G401.6 (cell line): Measurements from ENCODE around the gene MTFR2.
"Not testable (repeated sequence)": the region's sequence is repeated elsewhere in the genome, so short reads cannot be mapped to it uniquely, and the experiment has no call there.

Experiments used
- FAIRE-seq: peaks from 2 replicates; lab custom pipeline; 2012; peaks lifted over from hg19 to GRCh38; lab: Jason Lieb, UNC

Gene MTFR2

DNA sequence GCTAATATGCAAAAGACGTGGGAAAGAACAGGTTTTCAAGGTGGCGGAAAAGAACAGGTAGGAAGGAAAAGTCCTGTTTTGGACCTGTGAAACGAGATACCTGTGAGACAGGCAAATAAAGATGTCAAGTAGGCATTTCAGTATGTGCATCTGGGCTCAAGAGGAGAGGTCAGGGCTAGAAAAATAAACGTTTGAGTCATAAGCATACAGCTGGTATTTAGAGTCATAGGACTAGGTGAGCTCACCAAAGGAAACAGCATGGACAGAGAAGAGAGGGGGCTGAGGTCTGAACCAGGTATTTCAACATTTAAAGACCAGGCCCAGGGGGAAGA lies 14.9 kb downstream of the MTFR2 start:
- no peak for FAIRE-seq

DNA sequence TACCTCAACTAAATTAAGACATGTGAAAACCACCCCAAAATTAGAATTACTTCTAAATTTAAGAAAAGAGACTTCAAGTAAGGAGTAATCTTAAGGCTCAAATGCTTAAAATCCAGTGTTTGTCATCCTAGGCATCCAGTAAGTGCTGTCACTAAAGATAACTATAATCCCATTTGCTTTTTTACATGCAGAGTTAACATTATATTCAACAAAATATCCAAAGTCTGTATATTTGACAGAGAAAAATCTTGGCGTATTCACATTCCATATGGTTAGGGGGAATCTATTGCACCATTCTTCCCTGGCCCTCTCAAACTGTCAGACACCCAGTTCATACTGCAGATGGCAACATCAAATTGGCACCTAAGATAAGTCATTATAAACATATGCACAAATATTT lies 17.4 kb downstream of the MTFR2 start:
- FAIRE-seq = no peak

DNA sequence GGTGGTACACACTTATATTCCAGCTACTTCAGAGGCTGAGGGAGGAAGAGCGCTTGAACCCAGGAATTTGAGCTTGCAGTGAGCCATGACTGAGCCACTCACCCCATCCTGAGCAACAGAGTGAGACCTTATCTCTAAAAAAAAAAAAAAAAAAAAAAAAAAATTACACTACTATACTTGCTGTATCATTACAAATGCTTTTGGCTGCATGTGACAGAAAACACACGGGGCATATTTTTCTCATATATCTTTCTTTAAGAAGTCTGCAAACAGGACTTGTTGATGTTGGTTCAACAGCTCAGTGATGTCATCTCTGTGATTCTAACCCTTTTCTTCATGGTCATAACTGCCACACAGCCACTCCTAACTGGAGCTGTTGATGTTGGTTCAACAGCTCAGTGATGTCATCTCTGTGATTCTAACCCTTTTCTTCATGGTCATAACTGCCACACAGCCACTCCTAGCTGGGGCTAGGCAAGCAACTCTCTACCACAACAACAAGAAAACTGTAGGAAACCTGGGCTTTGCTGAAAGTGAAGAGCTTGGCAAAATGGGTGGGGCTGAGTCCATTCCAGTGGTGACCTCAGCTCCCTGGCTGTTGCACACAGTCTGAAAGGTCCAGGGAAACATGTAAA lies 19.8 kb downstream of the MTFR2 start:
- FAIRE-seq = no peak

DNA sequence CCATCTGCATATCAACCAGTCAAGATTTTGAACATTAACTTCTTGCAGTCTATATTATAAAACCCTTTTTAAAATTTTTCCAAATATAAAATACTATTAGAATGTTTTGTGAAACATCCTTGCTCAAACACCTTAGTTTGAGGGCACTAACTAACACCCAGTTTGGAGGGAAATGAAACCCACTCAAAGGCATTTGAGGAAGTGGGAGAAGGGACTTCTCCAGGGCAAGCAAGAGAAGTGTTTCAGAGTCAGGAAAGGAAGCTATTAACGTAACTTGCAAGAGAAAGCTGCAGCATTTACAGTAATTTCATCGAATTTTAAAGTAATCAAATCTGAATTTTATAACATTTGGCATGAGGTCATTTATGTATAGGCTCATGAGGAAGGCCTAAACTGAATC lies 21.3 kb downstream of the MTFR2 start:
- FAIRE-seq = no peak

DNA sequence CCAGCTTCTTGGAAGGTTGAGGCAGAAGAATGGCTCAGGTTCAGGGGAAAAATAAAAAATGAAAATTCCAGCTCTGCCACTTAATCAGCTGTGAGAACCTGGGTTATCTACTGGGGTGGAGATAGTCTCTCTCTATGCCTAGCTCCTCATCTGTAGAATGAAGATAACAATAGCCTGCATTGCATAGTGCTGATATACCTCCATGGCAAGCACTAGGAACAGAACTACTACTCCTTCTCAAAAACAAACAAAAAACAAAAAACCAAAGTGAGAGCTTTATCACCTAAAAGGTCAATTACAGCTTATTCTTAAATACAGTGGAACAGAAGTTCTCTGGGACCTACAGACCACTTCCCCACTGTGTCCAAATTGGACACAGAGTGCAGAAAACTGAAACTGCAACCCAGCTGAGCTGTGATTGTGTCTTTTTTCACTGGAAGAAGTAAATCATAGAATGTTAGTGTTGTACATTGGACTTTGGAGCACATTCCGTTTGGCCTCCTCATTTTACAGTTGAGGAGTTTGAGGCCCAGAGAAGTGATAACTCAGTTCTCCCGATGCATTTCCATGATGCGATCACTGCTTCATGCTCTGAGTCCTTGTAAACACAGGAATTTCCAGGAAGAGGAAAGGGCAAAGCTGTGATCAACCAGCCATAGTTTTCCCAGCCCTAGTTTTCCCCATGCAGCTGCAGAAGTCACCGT lies 23.3 kb downstream of the MTFR2 start:
- FAIRE-seq = no peak

DNA sequence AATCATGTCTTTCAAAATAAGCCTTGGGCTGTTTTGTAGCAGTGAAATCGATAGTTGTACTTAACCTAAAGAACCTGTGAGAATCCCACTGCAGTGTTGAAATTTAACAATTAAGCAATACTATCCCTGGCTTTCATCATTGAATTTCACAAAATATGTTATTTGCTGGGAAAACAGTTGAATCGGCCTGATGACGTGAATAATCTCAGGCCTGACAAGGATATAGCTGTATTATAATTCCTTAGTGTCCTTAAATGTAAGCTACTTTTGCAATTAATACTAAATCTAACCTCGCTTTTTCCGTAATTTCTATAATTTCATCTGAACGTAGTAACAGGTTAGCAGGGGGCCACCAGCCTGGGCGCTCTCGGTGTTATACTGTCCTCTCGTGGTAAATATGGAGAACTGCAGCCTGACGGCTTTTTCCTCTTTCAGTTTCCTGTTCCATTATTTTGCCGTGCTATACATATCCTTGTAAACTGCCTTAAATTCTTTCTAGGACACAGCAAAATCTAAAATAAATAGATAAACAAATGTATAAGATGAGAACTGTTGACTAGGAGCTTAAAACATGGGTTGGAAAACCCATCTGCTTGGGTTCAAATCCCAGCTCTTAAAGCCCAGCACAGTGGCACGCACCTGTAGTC lies 24.0 kb downstream of the MTFR2 start:
- peak; percentile 34 for FAIRE-seq

DNA sequence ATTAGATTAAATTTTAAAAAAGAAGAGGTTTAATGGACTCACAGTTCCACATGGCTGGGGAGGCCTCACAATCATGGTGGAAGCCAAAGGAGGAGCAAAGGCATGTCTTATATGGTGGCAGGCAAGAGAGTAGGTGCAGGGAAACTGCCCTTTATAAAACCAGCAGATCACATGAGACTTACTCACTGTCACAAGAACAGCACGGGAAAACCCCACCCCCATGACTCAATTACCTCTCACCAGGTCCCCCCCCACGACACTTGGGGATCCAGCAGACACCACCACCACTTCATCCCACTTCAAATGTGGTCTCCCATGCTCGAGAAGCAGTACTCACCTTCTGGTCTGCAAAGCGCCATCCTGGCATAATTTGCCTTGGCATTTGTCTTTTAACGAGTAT lies 24.6 kb downstream of the MTFR2 start:
- FAIRE-seq = no peak

DNA sequence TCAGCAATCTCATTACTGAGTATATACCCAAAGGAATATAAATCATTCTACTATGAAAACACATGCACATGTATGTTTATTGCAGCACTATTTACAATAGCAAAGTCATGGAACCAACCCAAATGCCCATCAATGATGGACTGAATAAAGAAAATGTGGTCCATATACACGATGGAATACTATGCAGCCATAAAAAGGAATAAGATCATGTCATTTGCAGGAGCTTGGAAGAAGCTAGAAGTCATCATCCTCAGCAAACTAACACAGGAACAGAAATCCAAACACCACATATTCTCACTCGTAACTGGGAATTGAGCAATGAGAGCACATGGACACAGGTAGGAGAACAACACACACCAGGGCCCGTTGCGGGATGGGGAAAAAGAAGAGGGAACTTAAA lies 25.1 kb downstream of the MTFR2 start:
- FAIRE-seq = not testable (repeated sequence)

GRCh38 chr6:136216503-136217401 lies 33.4 kb downstream of the MTFR2 start:
- no peak for FAIRE-seq

GRCh38 chr6:136213853-136214252 lies 36.3 kb downstream of the MTFR2 start:
- FAIRE-seq = no peak

DNA sequence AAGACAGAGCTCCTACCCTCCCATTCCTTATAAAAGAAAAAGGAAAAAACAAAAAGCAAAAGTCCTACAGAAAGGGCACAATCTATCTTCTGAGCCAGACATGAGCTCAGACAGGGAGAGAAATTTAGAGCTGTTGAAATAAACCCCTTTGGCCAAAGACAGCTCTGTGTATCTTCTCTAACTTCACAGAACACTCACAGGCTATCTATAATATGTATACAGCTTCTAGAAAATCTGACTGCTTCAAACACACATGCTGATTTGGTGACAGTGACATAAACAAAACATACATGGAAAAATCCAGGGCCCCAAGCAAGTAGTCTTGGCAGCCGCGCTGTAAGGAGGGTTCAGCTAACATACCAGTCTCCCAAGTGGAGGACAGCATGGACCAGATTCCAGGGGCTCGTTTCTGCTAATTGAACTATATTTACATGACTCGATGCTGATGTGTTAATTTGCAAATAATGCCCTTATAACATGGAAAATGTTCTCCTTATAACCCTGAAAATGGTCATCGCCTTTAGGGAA lies 37.0 kb downstream of the MTFR2 start:
- FAIRE-seq = no peak

DNA sequence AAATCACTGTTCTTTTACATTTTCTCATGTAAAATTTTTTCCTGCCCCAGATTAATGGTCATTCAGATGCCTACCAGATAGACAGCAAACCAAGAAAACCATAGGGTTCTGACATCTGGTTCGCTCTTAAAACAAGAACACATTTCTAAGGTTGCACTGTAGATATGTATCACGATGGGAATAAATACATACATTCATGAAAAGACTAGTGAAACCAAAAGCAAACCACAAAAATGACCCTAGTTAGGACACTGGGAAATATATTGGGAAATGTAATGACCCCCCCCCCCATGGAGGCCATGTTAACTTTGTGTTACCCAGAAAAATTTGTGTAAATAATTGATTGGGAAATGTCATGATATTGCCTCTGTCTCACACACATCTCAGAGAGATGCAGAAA lies 37.5 kb downstream of the MTFR2 start:
- no peak for FAIRE-seq

GRCh38 chr6:136210398-136211165 lies 39.5 kb downstream of the MTFR2 start:
- FAIRE-seq = no peak

DNA sequence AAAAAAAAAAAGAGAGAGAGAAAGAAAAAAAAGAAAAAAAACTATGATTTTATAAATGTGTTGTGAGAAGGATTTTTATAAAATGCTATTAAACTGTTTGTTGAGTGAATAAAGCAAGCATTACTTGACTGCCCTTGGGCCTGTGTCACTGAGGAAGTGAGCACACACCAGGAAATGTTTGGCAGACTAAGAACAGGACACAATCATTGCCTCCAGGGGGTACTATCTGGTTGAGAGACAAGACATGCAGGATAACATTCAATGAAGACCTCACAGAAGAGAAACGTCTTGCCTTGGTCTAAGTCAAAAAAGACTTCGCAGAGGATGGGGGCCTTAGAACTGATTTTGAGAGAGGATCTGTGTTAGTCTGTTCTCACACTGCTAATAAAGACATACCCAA lies 40.6 kb downstream of the MTFR2 start:
- FAIRE-seq = no peak

- no peak for FAIRE-seq
Measured at GRCh38 chr6:136208783-136209182, 41.3 kb downstream of the MTFR2 start.

- FAIRE-seq = no peak
Measured at GRCh38 chr6:136201732-136202131, 48.4 kb downstream of the MTFR2 start.

GRCh38 chr6:136192902-136193301 lies 57.2 kb downstream of the MTFR2 start:
- no peak for FAIRE-seq

DNA sequence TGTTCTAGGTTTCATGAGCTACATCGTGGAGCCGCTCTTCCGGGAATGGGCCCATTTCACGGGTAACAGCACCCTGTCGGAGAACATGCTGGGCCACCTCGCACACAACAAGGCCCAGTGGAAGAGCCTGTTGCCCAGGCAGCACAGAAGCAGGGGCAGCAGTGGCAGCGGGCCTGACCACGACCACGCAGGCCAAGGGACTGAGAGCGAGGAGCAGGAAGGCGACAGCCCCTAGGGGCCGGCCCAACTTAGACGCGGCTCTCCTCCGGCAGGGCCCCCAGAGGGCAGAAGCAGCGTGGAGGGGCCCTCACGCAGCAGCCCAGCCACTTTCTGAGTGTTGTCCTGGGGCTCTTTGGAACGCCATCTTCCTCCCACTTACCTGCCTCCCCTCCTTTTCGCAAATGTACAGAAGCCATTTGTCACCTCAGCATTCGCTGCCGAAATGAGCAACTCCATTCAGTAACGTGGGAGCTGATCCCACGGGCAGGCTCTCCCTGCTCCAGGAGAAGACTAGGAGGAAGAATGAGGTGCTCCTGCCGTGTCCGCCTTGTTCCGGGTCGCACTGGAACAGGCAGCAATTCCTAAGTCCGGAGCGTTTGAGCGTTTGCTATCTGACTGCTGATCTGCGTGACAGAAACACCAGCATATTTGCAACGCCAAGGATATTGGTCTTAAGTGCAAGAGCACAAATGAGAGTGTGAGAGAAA lies 58.4 kb downstream of the MTFR2 start:
- no peak for FAIRE-seq

GRCh38 chr6:136189104-136189503 lies 61.0 kb downstream of the MTFR2 start:
- no peak for FAIRE-seq

DNA sequence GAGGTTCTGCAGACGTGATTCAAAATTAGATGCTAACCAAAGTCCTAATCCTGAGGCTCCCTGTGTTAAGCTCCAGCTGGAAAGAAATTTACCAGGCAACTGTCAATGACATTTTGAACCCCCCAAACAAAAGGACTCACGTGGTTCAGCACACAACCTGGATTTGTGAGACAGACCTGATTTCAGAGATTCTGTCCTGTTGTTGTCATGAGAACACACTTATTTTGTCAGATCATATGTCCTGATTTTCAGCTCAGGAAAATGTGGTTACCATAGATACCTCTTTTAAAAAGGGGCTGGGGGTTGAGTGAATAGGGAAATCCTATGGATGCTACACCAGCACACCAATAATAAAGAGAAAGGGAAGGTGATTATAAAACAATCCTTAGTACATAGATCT lies 61.6 kb downstream of the MTFR2 start:
- no peak for FAIRE-seq

GRCh38 chr6:136186363-136186762 lies 63.7 kb downstream of the MTFR2 start:
- no peak for FAIRE-seq
